Keratinocyte (primary cell): Measurements from ENCODE around the gene ERBB4. TPM values are rescaled to one million over a fixed set of nuclear protein-coding genes. Genes with fewer than 3 reads are reported as not detected.

Experiments used
- DNase-seq: peaks from one replicate; pipeline ENCODE4 v3.0.0-alpha.2; 2011; ENCODE audit warnings: low read depth, missing footprints, low spot score
- FAIRE-seq: peaks from 2 replicates; lab custom pipeline; 2011; peaks lifted over from hg19 to GRCh38; lab: Jason Lieb, UNC
- H2AFZ ChIP-seq: 2 replicates; pipeline ENCODE4 v1.6.0; 2012; ENCODE audit warnings: low read length, control low read depth, inconsistent platforms; ENCODE audit not compliant: control insufficient read depth
- H3K27ac ChIP-seq: 2 replicates; pipeline ENCODE4 v1.5.1; 2011; ENCODE audit warnings: low read length; ENCODE audit not compliant: control insufficient read depth, insufficient read depth
- H3K27me3 ChIP-seq: 3 replicates; pipeline ENCODE4 v1.6.0; 2011; ENCODE audit warnings: low read length; ENCODE audit not compliant: control insufficient read depth, insufficient read depth; ENCODE audit errors: extremely low read depth
- H3K36me3 ChIP-seq, 2 experiments: 2 replicates in 1 of 2; 3 replicates in 1 of 2; pipeline ENCODE4 v1.5.1; 2011; ENCODE audit warnings: low read length in 2 of 2, mild to moderate bottlenecking in 1 of 2; ENCODE audit not compliant: control insufficient read depth in 2 of 2, insufficient read depth in 2 of 2; ENCODE audit errors: extremely low read depth in 1 of 2
- H3K4me1 ChIP-seq: 3 replicates; pipeline ENCODE4 v1.5.1; 2011; ENCODE audit warnings: low read length; ENCODE audit not compliant: control insufficient read depth, insufficient read depth; ENCODE audit errors: extremely low read depth
- H3K4me2 ChIP-seq: 3 replicates; pipeline ENCODE4 v1.6.0; 2011; ENCODE audit warnings: low read depth, low read length; ENCODE audit not compliant: control insufficient read depth, insufficient read depth; ENCODE audit errors: extremely low read depth
- H3K4me3 ChIP-seq, 3 experiments: fragments of 200-600 bp in 1 of 3; sonication (generic) in 1 of 3; 2 replicates in 2 of 3; 3 replicates in 1 of 3; pipeline ENCODE4 v1.5.1; 2011 to 2016; ENCODE audit warnings: low read length in 3 of 3, mild to moderate bottlenecking in 3 of 3, control low read depth in 2 of 3, inconsistent platforms in 1 of 3, low read depth in 1 of 3, mixed read lengths in 1 of 3, mixed run types in 1 of 3, moderate library complexity in 1 of 3; ENCODE audit not compliant: control insufficient read depth in 2 of 3, insufficient read depth in 2 of 3; ENCODE audit errors: extremely low read depth in 1 of 3
- H3K79me2 ChIP-seq: 2 replicates; pipeline ENCODE4 v1.6.0; 2012; ENCODE audit warnings: low read length; ENCODE audit not compliant: control insufficient read depth, insufficient read depth
- H3K9ac ChIP-seq: 3 replicates; pipeline ENCODE4 v1.6.0; 2011; ENCODE audit warnings: low read length; ENCODE audit not compliant: control insufficient read depth, insufficient read depth; ENCODE audit errors: extremely low read depth
- H3K9me1 ChIP-seq: 3 replicates; pipeline ENCODE4 v1.6.0; 2011; ENCODE audit warnings: low read length; ENCODE audit not compliant: control insufficient read depth, insufficient read depth; ENCODE audit errors: extremely low read depth
- H3K9me3 ChIP-seq: 2 replicates; pipeline ENCODE4 v1.5.1; 2012; ENCODE audit warnings: low read depth, low read length; ENCODE audit not compliant: control insufficient read depth
- H4K20me1 ChIP-seq: 3 replicates; pipeline ENCODE4 v1.6.0; 2011; ENCODE audit warnings: low read length; ENCODE audit not compliant: control insufficient read depth, insufficient read depth; ENCODE audit errors: extremely low read depth
- EZH2 ChIP-seq: IDR thresholded peaks from one replicate; pipeline ENCODE4 v1.6.1; 2012; ENCODE audit warnings: inconsistent platforms, mild to moderate bottlenecking, low read length, moderate library complexity
- dilution Hi-C: fragments of 300-500 bp; cut with MboI; formaldehyde crosslinking; loops from one replicate; pipeline ENCODE4 v1.7.0; 2020; ENCODE audit warnings: low sequenced_read_pairs; ENCODE audit not compliant: extremely low pct_ligation_motif_present
- polyA plus RNA-seq, 5 experiments: library from polyadenylated mRNA; depleted of rRNA in 3 of 5; stranded (reverse) in 3 of 5; stranded (forward) in 1 of 5; unstranded in 1 of 5; fragments of >200 nt; gene quantifications; 1 replicate in 1 of 5; 2 replicates in 3 of 5; 3 replicates in 1 of 5; pipeline versions ENCODE4 v1.2.1 to v1.2.3, GENCODE V29; 2011 to 2012; ENCODE audit warnings: missing spikeins in 2 of 5, low read depth in 1 of 5, low replicate concordance in 1 of 5
- TF ChIP-seq, protein P1 (sequence below), 3 experiments: IDR thresholded peaks in 1 of 3; conservative IDR thresholded peaks in 1 of 3; optimal IDR thresholded peaks in 1 of 3; 2 replicates in 2 of 3; 3 replicates in 1 of 3; pipeline versions ENCODE3 to v1.5.1; 2011; ENCODE audit warnings: low read length in 3 of 3, mild to moderate bottlenecking in 3 of 3, moderate library complexity in 2 of 3, control low read depth in 1 of 3, inconsistent platforms in 1 of 3; ENCODE audit not compliant: insufficient read depth in 2 of 3; ENCODE audit errors: extremely low read depth in 1 of 3

The ERBB4 gene
- polyA plus RNA-seq, 1 donor (not counting 4 experiments of a cell fraction or from before 2014, with no cell fraction given): 0.01 TPM

DNA sequence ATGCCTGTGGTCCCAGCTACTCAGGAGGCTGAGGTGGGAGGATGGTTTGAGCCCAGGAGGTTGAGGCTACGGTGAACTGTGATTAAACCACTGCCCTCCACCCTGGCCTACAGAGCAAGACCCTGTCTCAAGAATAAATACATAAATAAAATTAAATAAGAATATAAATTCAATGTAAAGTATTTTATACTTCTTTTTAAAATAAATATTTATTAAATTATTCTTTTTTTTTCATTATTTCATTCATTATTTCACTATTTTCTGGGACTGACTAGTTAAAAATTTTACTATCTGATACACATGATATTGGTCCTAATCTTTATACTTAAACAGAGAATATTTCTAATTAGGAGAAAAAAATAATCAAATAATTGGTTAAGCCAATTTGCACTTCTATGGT, 917.6 kb downstream of the ERBB4 start:
- H3K36me3 ChIP-seq: no peaks in the 10 kb centered on the region
- no peaks in the 10 kb centered on the region for H3K4me1 ChIP-seq
- no peaks in the 10 kb centered on the region for H3K9me1 ChIP-seq
- H2AFZ ChIP-seq: no peak overlapping the region
- no peak overlapping the region for H3K9ac ChIP-seq
- no peak overlapping the region for H3K4me3 ChIP-seq
- no peaks in the 10 kb centered on the region for H3K79me2 ChIP-seq
- FAIRE-seq (no peak), DNase-seq (no peak)
- no peak overlapping the region for H3K27ac ChIP-seq
- H3K27me3 ChIP-seq: no peaks in the 10 kb centered on the region
- TF ChIP-seq, protein P1, sequence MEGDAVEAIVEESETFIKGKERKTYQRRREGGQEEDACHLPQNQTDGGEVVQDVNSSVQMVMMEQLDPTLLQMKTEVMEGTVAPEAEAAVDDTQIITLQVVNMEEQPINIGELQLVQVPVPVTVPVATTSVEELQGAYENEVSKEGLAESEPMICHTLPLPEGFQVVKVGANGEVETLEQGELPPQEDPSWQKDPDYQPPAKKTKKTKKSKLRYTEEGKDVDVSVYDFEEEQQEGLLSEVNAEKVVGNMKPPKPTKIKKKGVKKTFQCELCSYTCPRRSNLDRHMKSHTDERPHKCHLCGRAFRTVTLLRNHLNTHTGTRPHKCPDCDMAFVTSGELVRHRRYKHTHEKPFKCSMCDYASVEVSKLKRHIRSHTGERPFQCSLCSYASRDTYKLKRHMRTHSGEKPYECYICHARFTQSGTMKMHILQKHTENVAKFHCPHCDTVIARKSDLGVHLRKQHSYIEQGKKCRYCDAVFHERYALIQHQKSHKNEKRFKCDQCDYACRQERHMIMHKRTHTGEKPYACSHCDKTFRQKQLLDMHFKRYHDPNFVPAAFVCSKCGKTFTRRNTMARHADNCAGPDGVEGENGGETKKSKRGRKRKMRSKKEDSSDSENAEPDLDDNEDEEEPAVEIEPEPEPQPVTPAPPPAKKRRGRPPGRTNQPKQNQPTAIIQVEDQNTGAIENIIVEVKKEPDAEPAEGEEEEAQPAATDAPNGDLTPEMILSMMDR (optimal IDR thresholded peaks at IDR 0.05 in 1 of 3, IDR thresholded peaks at IDR 0.05 in 1 of 3, conservative IDR thresholded peaks at IDR 0.05 in 1 of 3; ENCODE audit: extremely low read depth in 1 of 3, insufficient read depth in 2 of 3, low read length in 3 of 3): no peak
- no peak for TF ChIP-seq EZH2
- dilution Hi-C loops: no loop called here
- no peaks in the 10 kb centered on the region for H4K20me1 ChIP-seq
- H3K4me2 ChIP-seq: no peak overlapping the region
- no peaks in the 10 kb centered on the region for H3K9me3 ChIP-seq

DNA sequence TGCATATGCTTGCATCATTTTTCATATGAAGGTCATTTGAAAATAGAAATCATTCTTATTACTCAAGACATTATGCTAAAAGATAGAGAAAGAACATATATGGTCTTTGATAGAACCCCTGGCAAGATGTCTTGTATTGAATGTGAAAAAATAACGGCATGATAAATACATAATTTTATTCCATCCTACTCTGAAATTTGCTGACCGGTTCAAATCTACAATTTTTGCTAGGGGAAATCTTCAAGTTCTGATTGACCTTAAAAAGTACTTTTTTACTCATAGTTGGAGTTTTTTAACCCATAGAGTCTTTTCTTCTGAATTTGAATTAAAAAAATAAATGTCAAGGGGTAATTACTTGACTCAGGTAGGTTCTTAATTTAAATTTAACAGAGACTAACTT, 920.8 kb downstream of the ERBB4 start:
- no peak for DNase-seq
- H3K27ac ChIP-seq: no peak overlapping the region
- no peak for FAIRE-seq
- no peaks in the 10 kb centered on the region for H4K20me1 ChIP-seq
- no peak overlapping the region for H2AFZ ChIP-seq
- dilution Hi-C loops: no loop called here
- no peak overlapping the region for H3K4me2 ChIP-seq
- no peaks in the 10 kb centered on the region for H3K79me2 ChIP-seq
- H3K9ac ChIP-seq: no peak overlapping the region
- no peaks in the 10 kb centered on the region for H3K9me1 ChIP-seq
- H3K4me3 ChIP-seq: no peak overlapping the region
- TF ChIP-seq, protein P1 (optimal IDR thresholded peaks at IDR 0.05 in 1 of 3, IDR thresholded peaks at IDR 0.05 in 1 of 3, conservative IDR thresholded peaks at IDR 0.05 in 1 of 3; ENCODE audit: extremely low read depth in 1 of 3, insufficient read depth in 2 of 3, low read length in 3 of 3): no peak
- no peak for TF ChIP-seq EZH2
- H3K4me1 ChIP-seq: no peaks in the 10 kb centered on the region
- H3K9me3 ChIP-seq: no peaks in the 10 kb centered on the region
- H3K27me3 ChIP-seq: no peaks in the 10 kb centered on the region
- no peaks in the 10 kb centered on the region for H3K36me3 ChIP-seq
